HFF-Myc (cell line): ENCODE measurements around the gene RNF150.

ENCODE experiments used
- DNase-seq: peaks from one replicate; pipeline ENCODE4 v3.0.0-alpha.2; 2011; ENCODE audit warnings: low read depth; ENCODE audit errors: extremely low read depth
- H3K4me3 ChIP-seq: replicated peaks from 2 replicates; pipeline ENCODE4 v1.5.1; 2011; ENCODE audit warnings: low read depth, mild to moderate bottlenecking, control low read depth, low read length
- CTCF ChIP-seq: IDR thresholded peaks from 2 replicates; pipeline ENCODE4 v1.5.1; 2012; ENCODE audit warnings: mild to moderate bottlenecking, low read depth, low read length, control low read depth; ENCODE audit errors: missing control alignments

RNF150 gene

DNA sequence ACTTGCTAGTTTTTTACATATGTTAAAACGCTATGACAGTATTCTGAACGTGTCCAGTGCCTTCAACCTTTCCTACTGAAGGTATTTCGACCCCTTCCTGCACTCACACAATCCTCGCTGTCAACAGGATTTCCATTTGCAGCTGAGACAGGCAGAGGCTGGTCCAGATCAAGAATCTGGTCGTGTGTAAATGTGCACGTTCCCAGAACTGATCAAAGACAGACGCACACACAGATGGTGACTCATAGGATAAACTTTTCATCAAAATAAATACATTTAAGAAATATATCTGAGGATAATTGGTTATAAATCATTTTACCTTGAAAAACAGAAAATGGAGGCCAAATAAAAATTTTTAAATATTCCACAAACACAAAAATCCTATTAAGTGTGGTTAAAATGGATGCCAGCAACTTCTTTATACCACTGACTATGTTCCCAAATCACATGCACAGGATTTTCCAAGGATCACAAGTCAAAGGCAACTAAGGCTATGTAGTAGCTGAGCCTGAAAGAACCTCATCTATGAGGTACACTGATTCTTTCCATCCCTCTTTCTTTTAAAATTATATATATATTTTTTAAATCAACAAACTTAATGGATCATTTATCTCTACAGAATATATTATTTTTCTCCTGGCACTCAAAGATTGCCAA is 85.9 kb downstream of the RNF150 start:
- no peak for TF ChIP-seq CTCF
- peak; percentile 76 for DNase-seq
- H3K4me3 ChIP-seq: no peak overlapping the region

DNA sequence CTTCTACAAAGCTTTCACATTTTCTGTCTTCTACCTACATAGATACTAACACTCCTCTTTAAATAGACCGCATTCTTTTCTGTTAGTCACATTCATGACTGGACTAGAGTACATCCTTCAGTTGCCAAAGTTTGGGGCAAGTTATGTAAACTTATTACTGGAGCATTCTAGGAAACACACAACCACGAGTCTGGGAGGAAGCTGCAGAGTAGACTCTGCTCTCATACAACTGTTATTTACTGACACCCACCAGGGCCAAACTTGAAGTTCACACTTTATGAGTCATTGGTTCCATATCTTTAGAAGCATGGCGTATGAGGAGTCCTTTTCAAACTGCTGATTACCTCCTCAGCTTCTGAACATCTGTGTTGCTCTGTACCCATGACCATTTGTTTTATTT is 87.0 kb downstream of the RNF150 start:
- TF ChIP-seq CTCF: no peak
- no peak overlapping the region for H3K4me3 ChIP-seq
- DNase-seq: peak; percentile 88

DNA sequence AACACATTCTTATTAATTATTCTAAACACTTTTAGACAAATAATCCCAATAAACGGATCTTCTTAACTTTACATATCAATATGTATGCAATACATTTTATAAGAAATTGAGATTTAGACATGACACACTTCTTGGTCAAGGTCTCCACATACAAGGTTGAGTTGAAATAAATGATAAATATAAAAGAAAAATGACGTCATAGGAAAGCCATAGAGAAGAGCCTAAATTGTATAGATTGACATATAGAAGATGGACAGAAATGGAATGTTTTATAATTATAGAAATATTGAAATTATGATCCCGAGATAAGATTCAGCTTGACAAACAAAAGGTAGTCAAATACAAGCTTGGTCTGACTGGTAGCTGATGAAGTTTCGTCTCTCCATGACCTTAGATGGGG is 87.4 kb downstream of the RNF150 start:
- DNase-seq: no peak
- H3K4me3 ChIP-seq: no peak overlapping the region
- TF ChIP-seq CTCF: no peak

GRCh38 chr4:141041021-141041476 is 92.2 kb downstream of the RNF150 start:
- no peak for TF ChIP-seq CTCF
- no peak for DNase-seq
- H3K4me3 ChIP-seq: no peak overlapping the region

DNA sequence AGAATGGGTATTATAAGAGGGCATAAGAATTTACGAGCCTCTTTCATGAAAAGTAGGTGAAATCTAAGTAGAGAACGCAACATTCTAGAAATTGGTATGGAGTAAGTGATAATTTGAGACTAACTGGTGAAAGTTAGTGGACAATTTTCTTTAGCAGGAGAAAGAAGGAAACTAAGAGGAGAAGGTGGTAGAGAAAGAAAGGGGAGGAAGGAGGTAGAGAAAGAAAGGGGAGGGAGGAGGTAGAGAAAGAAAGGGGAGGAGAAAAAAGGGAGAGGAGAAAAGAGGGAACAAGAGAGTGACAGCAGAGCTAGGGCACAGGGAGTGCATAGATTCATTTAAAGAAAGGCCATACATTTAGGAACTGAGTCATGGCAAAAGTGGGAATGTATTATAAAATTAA is 94.1 kb downstream of the RNF150 start:
- no peak for DNase-seq
- H3K4me3 ChIP-seq: no peak overlapping the region
- no peak for TF ChIP-seq CTCF

GRCh38 chr4:141038428-141038827 is 94.8 kb downstream of the RNF150 start:
- no peak for DNase-seq
- no peak overlapping the region for H3K4me3 ChIP-seq
- TF ChIP-seq CTCF: no peak

DNA sequence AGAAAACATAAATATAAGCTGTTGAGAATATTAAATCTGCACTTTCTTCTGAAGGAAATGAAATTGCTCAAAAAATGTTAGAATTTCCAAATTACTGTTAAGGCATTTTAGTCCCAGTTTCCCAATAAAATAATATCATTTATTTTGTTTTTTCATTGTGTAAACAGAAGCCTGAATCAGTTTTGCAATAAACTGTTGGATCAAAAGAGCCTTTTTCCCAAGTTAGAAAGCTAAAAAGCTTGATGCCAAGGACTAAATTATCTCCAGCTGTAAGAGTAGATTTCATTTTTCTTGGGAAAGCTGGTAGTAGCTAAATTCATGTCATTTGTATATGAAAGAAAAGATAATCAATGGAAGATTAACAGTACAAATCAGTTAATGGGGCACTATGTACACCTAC is 95.8 kb downstream of the RNF150 start:
- no peak overlapping the region for H3K4me3 ChIP-seq
- TF ChIP-seq CTCF: no peak
- DNase-seq: no peak
